Measurements from ENCODE around the gene NEURL1B.
"Not testable (repeated sequence)": the region's sequence is repeated elsewhere in the genome, so short reads cannot be mapped to it uniquely, and the experiment has no call there.

The NEURL1B gene

GRCh38 chr5:172635038-172635437 lies 6.0 kb upstream of the NEURL1B start:
- no peak for DNase-seq

DNA sequence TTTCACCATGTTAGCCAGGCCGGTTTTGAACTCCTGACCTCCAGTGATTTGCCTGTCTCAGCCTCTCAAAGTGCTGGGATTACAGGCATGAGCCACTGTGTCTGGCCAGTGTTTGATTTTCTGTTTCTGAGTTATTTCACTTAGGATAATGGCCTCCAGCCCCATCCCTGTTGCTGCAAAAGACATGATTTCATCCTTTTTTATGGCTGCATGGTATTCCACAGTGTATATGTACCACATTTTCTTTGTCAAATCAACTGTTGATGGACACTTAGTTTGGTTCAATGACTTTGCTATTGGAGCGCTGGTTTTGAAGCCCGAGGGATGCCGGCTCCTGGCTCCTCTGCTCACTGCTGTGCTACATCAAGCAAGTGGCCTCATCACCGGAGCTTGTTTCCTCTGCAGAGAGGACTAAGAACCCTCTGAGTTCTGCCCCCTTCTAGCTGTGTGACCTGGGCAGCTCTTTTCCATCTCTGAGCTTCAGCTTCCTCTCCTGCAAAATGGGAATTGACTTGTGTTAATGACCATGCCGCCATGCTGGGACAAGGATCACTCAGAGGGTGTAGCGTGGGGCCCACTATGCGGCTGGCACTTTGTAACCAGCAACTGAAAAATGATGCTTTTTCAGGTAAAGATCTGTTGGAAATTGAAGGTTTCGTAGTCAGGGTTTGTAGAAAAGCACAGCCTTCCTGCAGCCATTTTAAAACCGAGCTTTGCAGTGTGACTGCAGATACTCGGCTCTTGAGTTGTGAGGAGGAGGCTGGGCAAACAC lies 4.6 kb upstream of the NEURL1B start:
- DNase-seq, result no peak

- DNase-seq, result no peak
These were observed 3.9 kb upstream of the NEURL1B start for GRCh38 chr5:172637110-172637580.

DNA sequence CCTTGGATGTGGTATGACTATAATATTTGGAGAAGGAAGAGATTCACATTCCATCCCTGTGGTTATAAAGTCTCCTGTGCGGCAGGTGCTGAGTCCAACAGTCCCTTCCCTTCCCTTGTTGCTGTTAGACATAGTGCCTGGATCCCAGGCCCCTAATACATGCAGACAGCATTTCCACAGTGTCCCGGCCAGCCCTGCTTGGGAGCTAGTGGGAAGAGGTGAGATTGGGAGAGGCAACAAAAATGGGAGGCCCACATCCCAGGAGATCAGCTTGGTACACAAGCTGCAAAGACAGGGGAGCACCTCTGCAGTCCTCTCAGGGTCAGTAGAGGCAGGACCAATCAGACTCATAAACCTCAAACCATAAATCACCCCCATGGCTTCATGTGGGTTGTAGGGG lies 3.3 kb upstream of the NEURL1B start:
- no peak for DNase-seq

DNA sequence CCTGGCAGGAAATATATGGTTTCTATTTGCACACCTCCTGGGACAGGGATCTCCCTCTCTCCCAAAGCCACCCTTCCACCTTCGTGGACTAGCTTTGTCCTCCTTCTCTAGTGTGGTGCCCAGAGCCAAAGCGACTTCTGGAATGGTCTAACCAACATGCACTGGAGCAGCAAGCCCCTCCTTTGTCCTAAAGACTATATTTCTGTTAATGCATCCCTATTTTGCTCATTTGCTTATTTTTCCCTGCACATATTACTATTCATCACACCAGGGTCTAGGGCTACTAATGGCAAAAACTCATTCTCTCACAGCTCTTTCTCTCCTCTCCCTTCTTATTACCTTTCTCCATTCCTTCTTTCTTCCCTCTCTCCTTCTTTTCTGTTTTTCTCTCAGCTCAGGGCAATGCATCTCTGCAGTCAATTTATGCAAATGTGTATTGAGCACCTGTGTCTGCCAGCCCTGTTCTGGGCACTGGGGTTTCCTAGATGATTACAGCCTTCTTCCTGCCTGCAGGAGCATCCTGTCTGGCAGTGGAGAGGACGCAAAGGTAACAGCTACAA lies 2.8 kb upstream of the NEURL1B start:
- DNase-seq, result no peak

- no peak for DNase-seq
These were observed 924 bp upstream of the NEURL1B start for GRCh38 chr5:172640139-172640538.

DNA sequence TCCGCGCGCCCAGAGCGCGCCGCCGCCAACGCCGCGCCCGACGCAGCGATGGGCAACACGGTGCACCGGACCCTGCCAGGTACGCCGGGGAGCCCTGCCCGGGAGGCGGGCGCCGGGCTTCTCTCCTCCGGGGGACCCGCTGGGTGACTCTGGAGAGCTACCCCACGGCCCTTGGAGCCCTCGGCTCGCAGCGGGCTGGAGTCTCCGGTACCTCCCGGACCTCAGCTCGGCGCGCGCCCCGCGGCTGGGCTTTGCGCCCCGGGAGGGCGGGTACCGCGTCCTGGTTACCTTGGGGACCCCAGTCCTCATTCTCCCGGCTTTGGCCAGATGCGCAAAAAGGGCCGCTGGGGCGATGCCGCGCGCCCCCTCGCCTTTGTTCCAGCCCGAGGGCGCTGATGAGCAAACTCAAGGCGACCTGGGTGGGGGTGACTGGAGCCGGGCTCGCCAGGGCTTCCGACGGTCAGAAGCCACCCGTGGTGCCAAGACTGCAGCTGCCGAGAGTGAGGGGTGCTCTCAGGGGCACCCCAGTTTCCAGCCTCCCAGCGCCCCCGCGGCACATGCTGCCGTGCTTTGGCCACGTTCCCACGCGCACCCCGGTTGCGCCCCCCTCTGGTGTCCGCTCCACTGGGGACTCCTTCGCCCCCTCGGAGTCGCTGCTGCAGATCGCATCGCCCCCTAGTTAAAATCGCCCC lies 442 bp downstream of the NEURL1B start:
- DNase-seq, result no peak

- no peak for DNase-seq
These were observed 967 bp downstream of the NEURL1B start for GRCh38 chr5:172642051-172642409.

GRCh38 chr5:172642486-172642885 lies 1.4 kb downstream of the NEURL1B start:
- no peak for DNase-seq

GRCh38 chr5:172642926-172643871 lies 2.1 kb downstream of the NEURL1B start:
- no peak for DNase-seq

DNA sequence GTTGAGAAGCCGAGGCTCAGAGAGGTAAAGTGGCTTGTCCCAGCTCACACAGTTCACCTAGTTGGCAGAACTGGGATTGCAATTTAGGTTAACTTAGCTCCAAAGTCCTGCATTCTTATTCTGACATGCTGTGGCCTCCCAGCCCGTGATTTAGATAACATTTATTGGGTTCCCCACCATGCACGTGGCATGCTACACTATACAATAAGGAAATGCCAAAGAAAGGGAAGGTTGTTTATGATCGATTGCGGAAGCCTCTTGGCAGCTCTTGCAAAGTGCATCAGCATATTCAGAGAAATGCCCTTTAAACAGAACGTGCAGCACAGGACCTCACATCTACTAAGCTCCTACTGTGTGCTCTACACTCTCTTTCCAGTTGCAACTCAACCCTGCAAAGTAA lies 3.2 kb downstream of the NEURL1B start:
- DNase-seq, result no peak

GRCh38 chr5:172644711-172645110 lies 3.6 kb downstream of the NEURL1B start:
- no peak for DNase-seq

DNA sequence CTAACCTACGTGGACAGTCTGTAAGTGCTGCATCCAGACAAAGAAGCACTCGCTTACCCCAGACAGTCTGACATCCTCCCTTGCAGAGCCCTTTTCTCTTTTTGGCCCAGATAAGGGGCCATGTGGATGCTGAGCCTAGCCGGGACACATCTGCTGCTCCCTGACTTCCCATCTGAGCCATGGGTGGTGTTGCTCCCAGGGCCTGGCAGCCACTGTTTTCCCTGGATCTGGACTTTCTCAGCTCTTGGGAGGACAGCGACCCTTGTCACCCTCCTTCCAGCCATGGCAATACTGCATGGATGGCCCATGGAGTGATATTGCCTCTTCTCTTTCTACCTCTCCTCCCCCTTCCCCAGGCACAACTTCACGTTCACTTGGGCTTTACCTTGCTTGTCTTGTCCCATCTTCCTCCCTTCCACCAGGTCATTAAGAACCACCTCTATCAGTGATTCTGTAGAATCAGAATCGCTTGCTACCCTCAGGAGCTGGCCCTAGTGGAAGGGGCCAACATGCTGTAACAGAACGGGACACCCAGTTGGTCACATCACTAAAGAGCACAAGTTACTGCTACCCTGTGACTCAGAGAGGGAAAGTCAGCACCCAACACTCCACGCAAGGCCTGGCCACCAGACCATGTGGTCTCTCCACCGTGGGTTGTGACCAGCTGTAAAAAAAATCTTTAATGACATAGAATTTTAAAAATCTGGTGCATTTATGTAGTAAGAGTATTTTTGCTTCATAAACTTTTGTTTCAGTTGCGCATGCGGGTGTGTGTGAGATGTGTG lies 4.4 kb downstream of the NEURL1B start:
- no peak for DNase-seq

DNA sequence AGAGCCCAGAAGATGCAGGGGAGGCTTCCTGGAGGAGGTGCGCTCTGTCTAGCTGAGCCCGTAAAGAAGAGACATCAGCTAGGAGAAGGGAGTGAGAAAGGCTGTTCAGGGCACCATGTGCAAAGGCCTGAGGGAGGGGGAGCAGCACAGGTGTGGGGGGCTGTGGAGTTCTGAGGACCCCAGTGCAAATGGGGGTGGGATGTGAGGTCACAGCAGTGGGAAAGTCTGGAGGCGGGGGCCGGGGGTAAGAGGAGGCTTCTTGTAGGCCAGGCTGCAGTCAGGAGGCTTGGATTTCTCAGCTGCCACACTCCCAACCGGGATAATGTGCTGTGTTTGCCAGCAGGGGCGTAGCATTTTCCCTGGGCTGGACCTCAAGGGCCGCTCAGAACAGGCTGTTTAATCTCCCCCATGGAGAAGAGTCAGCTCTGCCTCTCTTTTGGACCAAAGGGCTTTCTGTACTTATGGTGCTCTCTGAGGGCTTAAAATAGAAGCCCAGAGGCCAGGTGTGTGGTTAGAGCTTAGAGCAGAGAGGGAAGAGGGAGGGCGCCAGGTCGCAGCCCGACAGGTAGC lies 5.7 kb downstream of the NEURL1B start:
- DNase-seq, result no peak

DNA sequence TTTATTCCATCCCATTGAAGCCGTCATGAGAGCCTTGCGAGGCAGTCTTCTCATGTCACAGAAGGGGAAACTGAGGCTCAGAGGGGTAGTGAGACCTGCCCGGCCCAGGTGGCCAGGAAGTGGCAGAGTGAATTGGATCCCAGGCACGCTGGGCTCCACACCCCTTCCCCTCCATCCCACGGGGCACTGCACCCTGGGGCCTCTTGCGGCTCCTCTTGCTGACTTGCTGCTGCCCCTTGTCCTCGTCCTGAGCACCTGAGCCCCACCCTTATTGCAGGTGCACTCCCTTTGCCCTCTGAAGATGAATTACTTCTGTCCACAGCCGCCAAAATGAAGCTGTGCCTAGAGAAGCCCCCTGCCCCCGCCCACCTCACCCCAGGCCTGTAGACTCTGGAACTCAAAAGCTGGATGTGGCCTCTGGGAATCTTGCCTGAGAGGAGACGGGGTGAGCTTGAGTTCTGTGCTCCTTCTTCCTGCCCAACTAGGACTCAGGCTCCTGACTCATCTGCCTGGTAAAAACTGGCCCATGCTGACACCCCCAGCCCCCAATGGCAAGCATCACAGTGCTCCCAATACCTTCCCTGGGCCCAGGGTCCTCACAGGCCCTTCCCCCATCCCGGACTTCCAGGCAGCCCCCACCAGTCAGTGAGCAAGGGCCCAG lies 6.4 kb downstream of the NEURL1B start:
- DNase-seq, result no peak

- no peak for DNase-seq
These were observed 6.9 kb downstream of the NEURL1B start for GRCh38 chr5:172648013-172648381.

- no peak for DNase-seq
These were observed 7.7 kb downstream of the NEURL1B start for GRCh38 chr5:172648755-172649154.

- not testable (repeated sequence) for DNase-seq
These were observed 15.4 kb downstream of the NEURL1B start for GRCh38 chr5:172656496-172656895.

- not testable (repeated sequence) for DNase-seq
These were observed 16.6 kb downstream of the NEURL1B start for GRCh38 chr5:172657524-172658233.

- DNase-seq, result no peak
These were observed 17.3 kb downstream of the NEURL1B start for GRCh38 chr5:172658391-172658790.
